SU-DHL-6 (cell line): ENCODE measurements around the gene NKTR.

Source experiments
- H2AFZ ChIP-seq: fragments of 200-600 bp; sonication (generic); 2 replicates; pipeline ENCODE4 v1.6.1; 2014; ENCODE audit warnings: low read depth, mild to moderate bottlenecking, moderate library complexity, mixed read lengths, antibody characterized with exemption, low read length; ENCODE audit not compliant: severe bottlenecking
- H3F3A ChIP-seq: fragments of 200-600 bp; shearing (Covaris generic); 2 replicates; pipeline ENCODE4 v1.6.0; 2016; ENCODE audit warnings: antibody characterized with exemption, mild to moderate bottlenecking; ENCODE audit not compliant: insufficient read depth
- H3K27ac ChIP-seq: fragments of 200-600 bp; sonication (generic); 2 replicates; pipeline ENCODE4 v1.5.1; 2016; ENCODE audit warnings: low read depth, mild to moderate bottlenecking, low read length, moderate library complexity, mixed read lengths
- H3K27me3 ChIP-seq: fragments of 200-600 bp; sonication (generic), shearing (Covaris generic); 2 replicates; pipeline ENCODE4 v1.6.0; 2014; ENCODE audit warnings: mild to moderate bottlenecking, low read length
- H3K36me3 ChIP-seq: fragments of 200-600 bp; sonication (generic); 2 replicates; pipeline ENCODE4 v1.6.1; 2014; ENCODE audit warnings: mild to moderate bottlenecking, low read length, mixed read lengths
- H3K4me2 ChIP-seq: fragments of 300-600, 200-600 bp; shearing (Covaris generic), sonication (generic); 2 replicates; pipeline ENCODE4 v1.6.0; 2014; ENCODE audit warnings: low read length, low read depth, mild to moderate bottlenecking; ENCODE audit not compliant: poor library complexity, severe bottlenecking
- H3K4me3 ChIP-seq: fragments of 200-600 bp; sonication (generic); 2 replicates; pipeline ENCODE4 v1.5.1; 2014; ENCODE audit warnings: antibody characterized with exemption, low read length, mild to moderate bottlenecking, mixed read lengths; ENCODE audit not compliant: insufficient read depth, poor library complexity, severe bottlenecking
- H3K79me2 ChIP-seq: fragments of 200-600 bp; sonication (generic); 2 replicates; pipeline ENCODE4 v1.6.1; 2014; ENCODE audit warnings: mild to moderate bottlenecking, low read length, moderate library complexity; ENCODE audit not compliant: insufficient read depth
- H3K9ac ChIP-seq: fragments of 200-600 bp; sonication (generic); 2 replicates; pipeline ENCODE4 v1.7.0; 2014; ENCODE audit warnings: mild to moderate bottlenecking, low read length
- H3K9me2 ChIP-seq: fragments of 200-600 bp; sonication (generic); replicated peaks from 2 replicates; pipeline ENCODE4 v1.6.1; 2014; ENCODE audit warnings: low read length; ENCODE audit not compliant: insufficient read depth
- H3K9me3 ChIP-seq: fragments of 200-600 bp; sonication (generic); 2 replicates; pipeline ENCODE4 v1.6.1; 2014; ENCODE audit warnings: low read length, mixed read lengths; ENCODE audit not compliant: insufficient read depth
- H4K20me1 ChIP-seq: fragments of 200-600 bp; sonication (generic); 2 replicates; pipeline ENCODE4 v1.6.1; 2014; ENCODE audit warnings: low read depth, mild to moderate bottlenecking, antibody characterized with exemption, low read length, moderate library complexity, mixed read lengths
- EZH2phosphoT487 ChIP-seq: fragments of 200-600 bp; sonication (generic), shearing (Covaris generic); conservative IDR thresholded peaks from 2 replicates; pipeline ENCODE4 v1.6.1; 2018; ENCODE audit warnings: mild to moderate bottlenecking, antibody characterized with exemption, low read length, moderate library complexity, mixed read lengths
- TF ChIP-seq, protein P1 (sequence below): fragments of 200-600 bp; sonication (generic); IDR thresholded peaks from one replicate; pipeline ENCODE4 v1.5.1; 2017; ENCODE audit warnings: antibody characterized with exemption, mild to moderate bottlenecking, low read length, moderate library complexity; ENCODE audit not compliant: insufficient read depth, poor library complexity, severe bottlenecking

NKTR gene

DNA sequence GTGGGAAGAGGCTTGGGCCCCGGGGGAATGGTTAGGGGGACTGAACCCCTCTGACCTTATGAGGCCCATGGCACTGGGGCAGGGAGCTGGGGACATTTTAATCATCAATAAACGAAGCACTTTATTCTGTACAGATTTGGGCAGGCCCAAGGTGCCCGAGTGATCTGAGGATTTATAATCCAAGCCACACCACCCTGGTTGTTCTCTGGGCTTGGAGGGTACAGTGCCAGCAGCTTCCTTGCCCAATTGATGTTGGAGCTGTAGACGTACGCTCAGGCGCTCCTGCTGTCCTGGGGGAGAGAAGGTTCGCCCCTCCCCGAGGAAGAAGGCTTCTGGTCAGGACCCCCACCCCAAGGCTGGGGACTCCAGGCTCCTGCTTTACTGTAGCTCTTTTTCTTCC, 65.5 kb downstream of the NKTR start:
- no peak overlapping the region for H3K4me3 ChIP-seq
- no peaks in the 10 kb centered on the region for H3K36me3 ChIP-seq
- no peak overlapping the region for H3K4me2 ChIP-seq
- no peak overlapping the region for H2AFZ ChIP-seq
- H4K20me1 ChIP-seq, result no peaks in the 10 kb centered on the region
- TF ChIP-seq, protein P1, sequence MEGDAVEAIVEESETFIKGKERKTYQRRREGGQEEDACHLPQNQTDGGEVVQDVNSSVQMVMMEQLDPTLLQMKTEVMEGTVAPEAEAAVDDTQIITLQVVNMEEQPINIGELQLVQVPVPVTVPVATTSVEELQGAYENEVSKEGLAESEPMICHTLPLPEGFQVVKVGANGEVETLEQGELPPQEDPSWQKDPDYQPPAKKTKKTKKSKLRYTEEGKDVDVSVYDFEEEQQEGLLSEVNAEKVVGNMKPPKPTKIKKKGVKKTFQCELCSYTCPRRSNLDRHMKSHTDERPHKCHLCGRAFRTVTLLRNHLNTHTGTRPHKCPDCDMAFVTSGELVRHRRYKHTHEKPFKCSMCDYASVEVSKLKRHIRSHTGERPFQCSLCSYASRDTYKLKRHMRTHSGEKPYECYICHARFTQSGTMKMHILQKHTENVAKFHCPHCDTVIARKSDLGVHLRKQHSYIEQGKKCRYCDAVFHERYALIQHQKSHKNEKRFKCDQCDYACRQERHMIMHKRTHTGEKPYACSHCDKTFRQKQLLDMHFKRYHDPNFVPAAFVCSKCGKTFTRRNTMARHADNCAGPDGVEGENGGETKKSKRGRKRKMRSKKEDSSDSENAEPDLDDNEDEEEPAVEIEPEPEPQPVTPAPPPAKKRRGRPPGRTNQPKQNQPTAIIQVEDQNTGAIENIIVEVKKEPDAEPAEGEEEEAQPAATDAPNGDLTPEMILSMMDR, result no peak
- no peak for TF ChIP-seq EZH2phosphoT487
- H3K9ac ChIP-seq, result no peak overlapping the region
- no peaks in the 10 kb centered on the region for H3F3A ChIP-seq
- no peak overlapping the region for H3K27ac ChIP-seq
- H3K9me3 ChIP-seq, result no peaks in the 10 kb centered on the region
- no peaks in the 10 kb centered on the region for H3K9me2 ChIP-seq
- H3K79me2 ChIP-seq, result no peaks in the 10 kb centered on the region
- H3K27me3 ChIP-seq, result no peaks in the 10 kb centered on the region

DNA sequence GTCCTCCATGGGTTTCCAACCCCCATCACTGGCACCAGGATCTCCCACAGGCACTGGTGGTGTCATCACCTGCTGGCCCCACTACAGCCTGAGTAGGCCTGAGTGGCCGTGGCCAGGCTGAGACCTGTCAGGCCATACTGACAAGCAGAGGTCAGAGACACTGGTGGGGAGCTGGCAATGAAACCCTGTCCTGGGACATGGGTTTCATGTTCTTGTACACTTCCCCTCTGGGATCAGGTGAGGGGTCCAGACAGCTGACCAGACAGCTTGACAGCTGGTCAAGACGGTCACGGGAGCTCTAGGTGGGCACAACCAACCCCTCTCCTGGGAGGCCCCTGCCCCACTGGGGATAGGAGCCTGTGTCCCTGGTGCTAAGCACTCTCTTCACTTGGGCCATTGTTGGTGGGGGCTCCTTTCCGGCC, 66.1 kb downstream of the NKTR start:
- no peaks in the 10 kb centered on the region for H3K9me3 ChIP-seq
- H4K20me1 ChIP-seq, result no peaks in the 10 kb centered on the region
- no peak overlapping the region for H3K27ac ChIP-seq
- H3K4me3 ChIP-seq, result no peak overlapping the region
- no peaks in the 10 kb centered on the region for H3K79me2 ChIP-seq
- no peaks in the 10 kb centered on the region for H3F3A ChIP-seq
- no peaks in the 10 kb centered on the region for H3K27me3 ChIP-seq
- H3K4me2 ChIP-seq, result no peak overlapping the region
- no peak overlapping the region for H2AFZ ChIP-seq
- no peaks in the 10 kb centered on the region for H3K36me3 ChIP-seq
- H3K9ac ChIP-seq, result no peak overlapping the region
- TF ChIP-seq EZH2phosphoT487, result no peak
- TF ChIP-seq, protein P1, result no peak
- H3K9me2 ChIP-seq, result no peaks in the 10 kb centered on the region

DNA sequence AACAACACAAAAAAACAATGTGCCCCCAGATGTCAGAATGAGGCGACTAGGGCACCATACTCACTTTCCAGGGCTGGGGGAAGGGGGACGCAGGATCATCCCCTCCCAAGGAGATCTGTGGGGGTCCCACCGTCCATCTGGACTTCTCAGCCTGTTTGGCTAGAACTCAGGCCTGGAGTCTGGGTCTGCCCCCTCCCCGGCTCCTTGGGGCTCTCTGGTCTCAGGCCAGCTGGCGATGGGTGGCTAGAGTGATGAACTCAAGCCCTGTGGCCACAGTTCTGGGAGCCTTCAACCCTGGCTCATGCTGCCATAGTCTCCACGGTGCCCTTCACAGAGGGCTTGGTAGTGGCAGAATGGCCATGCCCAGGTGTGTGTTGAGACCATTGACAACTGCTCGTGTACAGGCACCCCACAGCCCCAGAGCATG, 66.6 kb downstream of the NKTR start:
- H3K27ac ChIP-seq, result no peak overlapping the region

More for the DNA sequence above, 66.6 kb downstream of the NKTR start:
- TF ChIP-seq EZH2phosphoT487, result no peak
- TF ChIP-seq, protein P1, result no peak
- H3K27me3 ChIP-seq, result no peaks in the 10 kb centered on the region
- H2AFZ ChIP-seq, result no peak overlapping the region
- H3K79me2 ChIP-seq, result no peaks in the 10 kb centered on the region
- no peaks in the 10 kb centered on the region for H4K20me1 ChIP-seq
- no peaks in the 10 kb centered on the region for H3K9me2 ChIP-seq
- no peaks in the 10 kb centered on the region for H3F3A ChIP-seq
- H3K4me2 ChIP-seq, result no peak overlapping the region
- no peak overlapping the region for H3K9ac ChIP-seq
- no peak overlapping the region for H3K4me3 ChIP-seq
- H3K36me3 ChIP-seq, result no peaks in the 10 kb centered on the region
- no peaks in the 10 kb centered on the region for H3K9me3 ChIP-seq
